Thoracic aorta (tissue), 2 donors: Measurements from ENCODE around the gene STRIP2. TPM values are rescaled to one million over a fixed set of nuclear protein-coding genes. Genes with fewer than 3 reads are reported as not detected.

Source experiments
- ATAC-seq: fragments of 150-250 bp; one replicate; pipeline ENCODE4 v1.8.0; 2017; ENCODE audit warnings: low read depth; ENCODE audit not compliant: insufficient number of reproducible peaks, low FRiP score
- DNase-seq: peaks from one replicate; pipeline ENCODE4 v3.0.0-alpha.2; 2020; ENCODE audit warnings: low spot score
- H3K27ac ChIP-seq, 2 donors: fragments of 200-600 bp; sonication (generic); 1 replicate in 1 of 2; 2 replicates in 1 of 2; pipeline ENCODE4 v1.5.1; 2016; ENCODE audit warnings: mild to moderate bottlenecking in 2 of 2, moderate library complexity in 2 of 2
- H3K27me3 ChIP-seq: fragments of 200-600 bp; sonication (generic); replicated peaks from 2 replicates; pipeline ENCODE4 v1.6.0; 2016; ENCODE audit warnings: mild to moderate bottlenecking; ENCODE audit not compliant: insufficient read depth
- H3K36me3 ChIP-seq: fragments of 200-600 bp; sonication (generic); one replicate; pipeline ENCODE4 v1.5.1; 2016
- H3K4me1 ChIP-seq, 2 donors: fragments of 200-600 bp; sonication (generic); 1 replicate in 1 of 2; 2 replicates in 1 of 2; pipeline versions ENCODE4 v1.5.1 to v1.6.0; 2016; ENCODE audit warnings: low read depth in 2 of 2, mild to moderate bottlenecking in 1 of 2; ENCODE audit not compliant: control insufficient read depth in 1 of 2
- H3K4me3 ChIP-seq: fragments of 200-600 bp; sonication (generic); 2 replicates; pipeline ENCODE4 v1.5.1; 2016; ENCODE audit warnings: mild to moderate bottlenecking
- H3K9me3 ChIP-seq: fragments of 200-600 bp; sonication (generic); 2 replicates; pipeline ENCODE4 v1.5.1; 2016
- CTCF ChIP-seq: fragments of 200-600 bp; sonication (generic); IDR thresholded peaks from one replicate; pipeline ENCODE4 v1.5.1; 2019; ENCODE audit warnings: antibody characterized with exemption
- total RNA-seq, 2 donors: library from RNA; depleted of rRNA; stranded (reverse); fragments of >200 nt; gene quantifications; one replicate each; pipeline versions ENCODE4 v1.1.0 to v1.2.3, GENCODE V29; 2016

STRIP2 gene
- total RNA-seq, 2 donors from 2014 or later, result 1.1 TPM; not detected in 1

DNA sequence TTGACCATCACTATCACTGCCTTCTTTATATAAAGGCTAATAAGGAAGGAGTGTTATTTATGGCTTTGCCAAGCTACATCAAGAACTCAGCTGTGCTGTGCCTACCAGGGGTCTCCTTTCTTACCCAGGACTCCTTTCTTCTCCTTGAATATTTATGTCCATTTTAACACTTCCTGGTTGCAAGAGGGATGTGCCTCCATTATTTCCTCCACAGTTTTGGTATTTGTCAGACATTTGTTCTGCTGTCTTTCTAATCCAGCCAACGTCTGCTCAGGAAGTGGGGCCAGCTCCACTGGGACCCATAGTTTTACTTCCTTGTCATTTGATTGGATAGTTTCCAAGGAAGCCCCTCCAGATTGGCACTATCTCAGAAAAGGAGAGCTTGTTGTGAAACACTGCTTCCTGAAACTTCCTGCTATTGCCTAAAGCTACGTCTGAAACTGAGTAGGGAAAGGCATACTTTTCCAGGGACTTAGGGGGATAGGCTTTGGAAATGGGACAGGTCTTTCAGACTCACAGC is 6.6 kb upstream of the STRIP2 start:
- H3K27ac ChIP-seq, result no peak overlapping the region
- DNase-seq, result no peak
- no peak overlapping the region for H3K4me3 ChIP-seq
- ATAC-seq, result no peak
- no peaks in the 10 kb centered on the region for H3K4me1 ChIP-seq
- H3K9me3 ChIP-seq, result no peaks in the 10 kb centered on the region
- no peaks in the 10 kb centered on the region for H3K27me3 ChIP-seq
- no peak for TF ChIP-seq CTCF
- peaks cover 5% of the 10 kb centered on the region for H3K36me3 ChIP-seq

DNA sequence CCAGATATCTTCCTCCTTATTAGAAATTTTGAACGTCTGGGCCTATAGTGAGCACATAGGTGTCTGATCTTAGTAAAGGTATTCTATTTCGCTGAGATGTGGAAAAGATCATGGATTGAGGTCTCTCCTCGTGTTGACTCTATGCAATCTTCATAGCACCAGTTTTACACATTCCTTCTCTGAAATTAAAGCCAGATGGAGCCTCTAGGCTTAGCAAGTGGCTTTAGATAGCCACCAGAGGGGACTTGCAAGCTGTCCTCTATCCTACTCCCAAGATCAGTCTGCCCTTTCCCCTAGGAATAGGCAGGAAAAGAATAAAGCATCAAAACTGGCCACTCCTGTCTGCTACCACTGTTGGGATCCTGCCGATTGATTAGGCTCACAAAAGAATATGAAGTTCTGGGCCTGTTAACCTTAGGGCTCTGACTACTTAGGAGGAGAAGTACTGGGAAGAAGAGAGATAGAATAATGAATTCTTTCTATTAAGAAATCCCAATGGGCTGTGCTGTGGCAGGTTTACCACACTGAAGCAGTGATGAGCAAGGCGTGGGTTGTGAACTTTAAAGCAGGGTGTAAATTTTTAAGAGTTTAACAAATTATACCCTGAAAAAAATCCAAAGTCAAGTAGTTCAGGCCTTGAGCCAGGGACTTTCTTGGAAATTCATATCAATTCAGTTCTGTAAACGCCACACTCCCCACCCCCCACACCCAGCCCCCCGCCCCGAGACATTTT is 2.2 kb upstream of the STRIP2 start:
- no peak overlapping the region for H3K4me3 ChIP-seq
- H3K9me3 ChIP-seq, result no peaks in the 10 kb centered on the region
- H3K27me3 ChIP-seq, result no peaks in the 10 kb centered on the region
- peaks cover 0 to 13% of the 10 kb centered on the region in 2 donors for H3K4me1 ChIP-seq
- no peak for DNase-seq
- no peak for ATAC-seq
- H3K27ac ChIP-seq, result no peak overlapping the region
- H3K36me3 ChIP-seq, result peaks cover 5% of the 10 kb centered on the region
- no peak for TF ChIP-seq CTCF

- Histone ChIP-seq H3K4me3 (peak overlapping the region; percentile 78), H3K36me3 (no peaks in the 10 kb centered on the region), H3K4me1 (peaks cover 0 to 13% of the 10 kb centered on the region in 2 donors), H3K27me3 (no peaks in the 10 kb centered on the region), H3K27ac (no peak overlapping the region), H3K9me3 (no peaks in the 10 kb centered on the region)
- DNase-seq (no peak), ATAC-seq (no peak)
- no peak for TF ChIP-seq CTCF
These were observed 565 bp downstream of the STRIP2 start for GRCh38 chr7:129434675-129435318.

DNA sequence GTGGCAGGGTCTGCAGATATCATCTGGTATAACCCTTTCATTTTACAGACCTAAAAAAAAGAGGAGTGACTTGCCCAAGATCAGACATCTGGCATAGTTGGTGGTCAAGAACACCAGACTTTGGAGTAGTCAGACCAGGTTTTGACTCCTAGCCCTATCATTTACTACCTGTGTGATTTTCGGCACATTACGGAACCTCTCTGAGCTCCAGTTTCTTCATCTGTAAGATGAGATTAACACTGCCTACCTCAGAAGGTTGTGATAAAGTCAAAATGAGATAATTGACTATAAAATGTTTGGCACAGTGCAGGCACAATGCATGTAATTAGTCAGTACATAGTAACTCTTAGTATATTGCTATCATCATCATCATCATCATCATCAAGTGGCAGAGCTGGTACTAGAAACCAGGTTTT is 1.2 kb downstream of the STRIP2 start:
- ATAC-seq (no peak), DNase-seq (no peak)
- Histone ChIP-seq H3K27ac (no peak overlapping the region), H3K9me3 (no peaks in the 10 kb centered on the region), H3K36me3 (no peaks in the 10 kb centered on the region), H3K4me1 (peaks cover 0 to 13% of the 10 kb centered on the region in 2 donors), H3K4me3 (no peak overlapping the region), H3K27me3 (no peaks in the 10 kb centered on the region)
- no peak for TF ChIP-seq CTCF

DNA sequence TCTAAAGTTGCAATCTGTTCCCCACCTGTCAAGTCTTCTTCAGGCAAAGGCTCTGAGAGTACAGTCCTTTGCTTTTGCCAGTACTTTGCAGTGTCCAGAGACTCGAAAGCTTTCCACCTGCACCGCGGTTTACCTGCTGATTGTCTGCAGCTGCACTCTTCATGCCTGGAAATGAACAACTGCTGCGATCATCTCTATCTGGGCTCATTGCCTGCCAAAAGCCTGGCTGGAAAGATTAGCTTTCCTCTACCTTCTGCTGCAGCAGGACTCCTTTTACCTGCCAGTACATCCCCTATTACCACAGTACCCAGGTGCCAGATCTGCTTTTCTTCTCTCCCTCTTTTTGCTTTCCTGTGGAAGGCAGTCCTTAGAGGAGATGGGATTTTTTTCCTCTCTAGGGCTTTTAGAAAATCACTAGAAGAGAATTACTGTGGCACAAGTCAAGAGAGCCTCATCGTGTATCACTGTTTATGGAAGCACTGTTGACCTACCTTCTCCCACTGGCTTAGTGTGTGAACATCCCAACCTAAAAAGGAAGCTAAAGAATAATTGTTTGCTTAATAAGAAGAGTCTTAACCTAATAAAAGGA is 2.2 kb downstream of the STRIP2 start:
- Histone ChIP-seq H3K4me3 (no peak overlapping the region), H3K4me1 (peaks cover 0 to 13% of the 10 kb centered on the region in 2 donors)
- ATAC-seq, result no peak

More for the DNA sequence above, 2.2 kb downstream of the STRIP2 start:
- DNase-seq, result no peak
- no peak overlapping the region for H3K27ac ChIP-seq
- H3K9me3 ChIP-seq, result no peaks in the 10 kb centered on the region
- no peaks in the 10 kb centered on the region for H3K36me3 ChIP-seq
- H3K27me3 ChIP-seq, result no peaks in the 10 kb centered on the region
- no peak for TF ChIP-seq CTCF
